Breast epithelium (tissue), 3 donors: ENCODE data around the gene LUM.

Experiments
- CTCF ChIP-seq, 3 donors: fragments of 450-650 bp; IDR thresholded peaks; one replicate each; pipeline ENCODE4 v1.5.1; 2016 to 2017; ENCODE audit warnings: antibody characterized with exemption in 3 of 3, mild to moderate bottlenecking in 3 of 3, moderate library complexity in 3 of 3
- POLR2A ChIP-seq: fragments of 450-650 bp; IDR thresholded peaks from one replicate; pipeline ENCODE4 v1.6.1; 2016; ENCODE audit warnings: antibody characterized with exemption, mild to moderate bottlenecking, moderate library complexity
- POLR2AphosphoS5 ChIP-seq, 3 donors: sonication (generic); formaldehyde crosslinking; IDR thresholded peaks; one replicate each; pipeline ENCODE4 v1.6.1; 2017; ENCODE audit warnings: antibody characterized with exemption in 3 of 3

- TF ChIP-seq CTCF (IDR thresholded peaks at IDR 0.05) = no peak
- TF ChIP-seq POLR2A = no peak
- TF ChIP-seq POLR2AphosphoS5 (IDR thresholded peaks at IDR 0.05) = no peak
Observed at GRCh38 chr12:91057368-91058165, 53.7 kb downstream of the LUM start, which contains the start of gene KERA.
